NCI-H748 (cell line): ENCODE results near the gene PCDH19.

Experiments
- DNase-seq: peaks from one replicate; lab custom pipeline; 2025; ENCODE audit not compliant: unreplicated experiment; lab: John Stamatoyannopoulos, UW

The PCDH19 gene

DNA sequence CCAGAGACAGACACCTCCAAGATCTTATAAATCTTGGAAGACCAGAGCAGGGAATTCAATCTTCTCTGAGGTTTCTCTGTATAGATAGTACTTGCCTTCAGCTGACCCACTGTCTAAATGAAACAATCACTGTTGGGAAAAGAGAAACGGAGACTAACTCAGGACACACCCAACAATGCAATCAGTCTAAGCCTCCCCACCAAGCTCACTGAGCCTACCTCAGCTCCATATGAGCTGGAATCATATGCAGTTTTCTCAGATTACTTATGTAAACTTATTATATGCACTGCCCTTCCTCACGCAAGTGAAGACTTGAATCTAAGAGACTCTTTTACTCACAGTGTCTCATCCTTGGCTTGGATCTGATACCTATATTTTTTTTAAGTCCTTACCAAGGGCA is 110.5 kb downstream of the PCDH19 start:
- DNase-seq, result no peak

DNA sequence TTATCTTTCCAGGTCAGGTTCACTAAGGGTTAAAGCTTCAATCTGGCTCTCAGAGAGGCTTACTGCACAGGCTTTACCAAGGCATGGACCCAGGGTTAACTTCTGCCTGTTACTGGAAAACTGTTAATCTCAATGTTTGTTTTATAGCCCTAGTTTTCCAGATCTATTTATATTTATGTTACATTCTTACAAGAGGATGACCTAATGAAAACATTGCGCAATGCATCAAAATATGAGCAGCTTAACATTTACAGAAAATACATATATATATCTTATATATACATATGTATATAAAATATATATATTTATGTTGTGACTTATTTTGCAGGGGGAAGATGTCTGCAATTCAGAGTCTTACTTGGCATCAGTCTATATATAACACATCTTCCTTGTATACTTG is 112.3 kb downstream of the PCDH19 start:
- DNase-seq, result no peak

DNA sequence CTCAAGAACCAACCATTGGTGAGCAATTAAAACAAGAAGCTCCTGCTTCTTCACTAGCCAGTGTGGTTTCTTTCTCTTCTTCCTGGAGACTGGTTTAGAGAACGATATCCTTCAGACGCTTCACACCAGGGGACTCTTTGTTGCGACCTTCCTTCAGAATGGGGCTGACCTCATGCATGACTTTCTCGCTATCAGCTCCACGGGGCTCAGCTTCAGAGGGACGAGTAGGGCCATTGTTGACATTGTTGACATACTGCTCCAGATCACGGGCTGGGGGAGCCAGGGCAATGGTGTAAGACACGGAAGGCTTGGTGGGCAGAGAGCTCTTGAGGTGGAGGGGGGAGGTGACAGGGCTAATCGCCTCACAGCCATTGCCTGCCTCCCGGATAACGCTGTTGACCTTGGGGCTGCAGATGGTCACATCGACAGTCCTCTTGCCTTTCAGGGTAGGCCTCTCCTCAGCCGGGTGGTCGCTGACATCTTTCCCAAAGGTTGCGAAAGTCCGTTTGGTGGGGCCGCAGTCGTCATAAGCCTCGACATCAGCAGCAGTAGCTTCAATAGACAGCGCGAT is 113.8 kb downstream of the PCDH19 start:
- peak; percentile 31 for DNase-seq

DNA sequence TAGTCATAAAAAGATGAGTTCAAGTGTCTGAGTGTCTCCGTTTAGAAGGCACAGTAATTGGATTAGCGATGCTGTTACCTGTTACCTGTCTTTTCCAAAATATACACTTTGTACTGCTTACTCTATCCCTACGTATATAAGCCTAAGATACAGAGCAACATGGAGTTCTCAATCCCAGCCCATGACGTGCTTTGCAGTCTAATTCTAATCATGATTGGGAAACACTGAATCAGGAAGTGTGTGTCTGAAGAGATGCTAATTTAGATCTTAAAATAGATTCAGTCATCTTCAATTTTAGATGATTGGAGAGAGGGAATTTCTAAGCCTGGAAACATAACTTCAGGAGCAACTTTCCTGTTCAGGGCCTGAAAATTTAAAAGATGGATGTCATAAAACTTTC is 115.1 kb downstream of the PCDH19 start:
- no peak for DNase-seq

DNA sequence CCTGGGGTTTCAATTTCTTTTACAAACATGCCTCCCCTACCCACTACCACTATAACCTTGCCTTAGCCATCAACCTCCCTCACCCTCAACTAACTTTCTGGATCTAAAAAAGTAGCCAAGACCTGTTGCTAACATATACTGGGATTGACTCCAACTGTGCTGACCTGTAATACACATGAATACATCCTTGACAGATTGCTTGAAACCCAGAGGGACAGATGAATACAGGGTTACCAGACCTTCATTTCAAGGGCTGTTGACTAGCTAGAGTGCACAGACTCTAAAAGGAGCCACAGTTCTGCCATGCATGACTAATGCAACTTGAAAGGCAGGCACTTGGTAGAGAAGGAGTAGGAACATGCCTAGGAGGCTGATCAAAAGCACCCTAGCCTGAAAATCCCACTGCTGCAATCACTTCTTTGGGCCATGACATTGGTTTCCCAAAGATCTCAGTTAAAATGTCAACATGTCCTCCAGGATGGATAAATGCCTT is 121.0 kb downstream of the PCDH19 start:
- DNase-seq, result no peak

DNA sequence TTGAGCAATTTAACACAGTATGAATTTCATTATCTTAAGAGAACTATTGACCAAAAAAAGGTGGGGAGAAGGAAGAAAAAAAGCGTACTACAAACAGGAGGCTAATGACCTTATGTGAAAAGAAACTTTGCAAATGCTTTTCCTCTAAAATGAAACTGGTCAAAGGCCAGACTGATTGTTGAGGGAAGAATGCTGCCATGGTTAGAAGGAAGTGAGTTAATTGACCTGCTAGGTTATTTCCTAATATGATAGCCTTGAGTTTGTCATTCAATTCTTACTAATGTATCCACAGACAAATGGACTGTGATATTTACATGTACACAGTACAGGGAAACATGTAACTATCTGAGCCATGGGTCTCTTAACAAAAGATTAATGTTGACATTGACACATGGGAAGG is 132.8 kb downstream of the PCDH19 start:
- DNase-seq, result no peak

DNA sequence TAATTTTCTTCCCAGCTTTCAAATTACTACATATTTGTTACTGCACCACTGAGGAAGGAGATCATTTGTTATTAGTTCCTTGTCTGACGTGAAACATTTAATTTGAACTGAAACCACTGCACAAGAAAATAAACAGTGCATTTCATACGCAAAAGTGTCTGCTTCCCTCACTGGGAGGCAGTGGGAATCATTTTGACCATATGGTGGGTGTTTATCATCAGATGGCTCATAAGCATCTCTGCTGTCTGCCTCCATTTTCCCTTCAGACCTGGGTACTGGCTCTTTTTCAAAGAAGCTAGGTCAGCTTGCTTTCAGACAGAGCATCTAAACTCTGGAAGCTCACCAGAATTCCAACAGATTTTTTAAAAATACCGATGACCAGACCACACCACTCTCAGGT is 135.2 kb downstream of the PCDH19 start:
- DNase-seq, result no peak

DNA sequence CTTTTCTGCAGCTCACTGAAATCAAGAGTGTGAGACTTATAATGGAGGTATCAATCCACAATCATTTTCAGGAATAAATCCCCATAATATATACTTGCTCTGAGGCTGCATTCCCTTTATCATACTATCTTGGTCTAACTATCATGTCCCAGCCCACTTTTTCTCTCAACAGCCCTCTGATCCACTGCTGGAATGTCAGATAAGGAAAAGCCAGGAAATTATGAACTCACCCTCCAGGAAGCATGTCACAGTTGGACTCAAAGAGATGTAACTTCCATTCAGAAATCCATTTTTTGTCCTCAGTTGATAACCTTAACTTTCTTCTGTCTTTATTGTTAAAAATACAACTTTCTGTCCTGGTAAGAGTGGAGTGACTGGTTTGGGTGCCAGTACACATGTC is 144.9 kb downstream of the PCDH19 start:
- DNase-seq, result no peak

DNA sequence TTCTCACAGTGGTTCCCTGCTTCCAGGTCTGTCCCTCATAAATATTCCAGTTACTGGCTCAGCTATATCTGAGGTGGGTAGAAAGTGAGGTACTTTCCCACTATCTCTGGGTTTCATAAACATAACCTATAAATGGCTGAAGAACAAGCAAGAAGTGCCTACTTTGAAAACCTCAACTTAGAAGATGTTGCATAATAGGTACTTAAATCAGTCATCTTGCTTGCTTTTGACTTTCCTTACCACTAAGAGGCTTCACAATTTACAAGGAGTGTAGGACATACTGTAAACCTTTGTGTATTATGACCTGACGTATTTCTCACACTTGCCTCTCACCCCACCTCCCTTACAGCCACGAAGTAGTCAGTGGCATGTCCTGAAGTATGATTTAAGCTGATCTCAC is 145.9 kb downstream of the PCDH19 start:
- DNase-seq, result no peak

DNA sequence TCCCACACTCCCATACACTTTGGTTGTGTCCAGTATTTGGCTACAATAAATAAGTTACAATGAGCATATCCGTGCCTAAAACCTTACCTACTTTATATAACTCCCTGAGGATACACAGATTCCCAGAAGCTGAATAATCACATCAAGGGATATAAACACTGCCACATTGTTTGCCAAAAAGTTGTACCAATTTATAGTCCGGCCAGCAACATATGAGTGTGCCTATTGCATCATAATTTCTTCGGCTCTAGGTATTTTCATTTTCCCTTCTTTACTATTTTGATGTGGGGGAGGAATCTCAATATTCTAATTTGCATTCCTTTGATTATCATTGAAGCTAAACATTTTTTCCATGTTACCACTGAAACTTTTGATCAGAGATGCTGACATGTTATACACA is 146.4 kb downstream of the PCDH19 start:
- no peak for DNase-seq

DNA sequence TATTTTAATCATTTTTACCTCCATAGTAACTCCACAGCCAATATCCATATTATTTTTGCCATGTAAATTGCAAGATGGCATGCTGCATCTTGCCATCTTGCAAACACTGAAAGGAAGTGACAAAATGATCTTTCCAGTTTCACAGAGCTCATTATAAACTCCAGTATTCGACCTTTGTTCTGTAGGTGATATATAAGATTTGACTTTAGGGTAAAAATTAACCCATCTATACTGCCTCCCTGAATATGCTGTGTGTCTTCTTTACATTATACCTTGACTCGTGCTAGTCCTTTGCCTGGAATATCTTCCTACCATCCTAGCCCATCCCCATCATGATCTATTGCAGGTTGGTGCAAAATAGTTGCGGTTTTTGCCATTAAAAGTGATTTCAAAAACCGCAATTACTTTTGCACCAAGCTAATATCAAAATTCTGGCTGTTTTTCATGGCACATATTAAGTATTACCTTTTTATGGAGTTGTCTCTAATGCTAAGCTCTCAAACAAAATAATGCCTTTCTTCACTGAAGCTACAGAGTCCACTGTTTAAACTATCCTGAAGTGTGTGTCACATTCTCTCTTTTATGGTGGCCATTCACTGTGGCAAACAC is 161.1 kb downstream of the PCDH19 start:
- DNase-seq, result no peak

DNA sequence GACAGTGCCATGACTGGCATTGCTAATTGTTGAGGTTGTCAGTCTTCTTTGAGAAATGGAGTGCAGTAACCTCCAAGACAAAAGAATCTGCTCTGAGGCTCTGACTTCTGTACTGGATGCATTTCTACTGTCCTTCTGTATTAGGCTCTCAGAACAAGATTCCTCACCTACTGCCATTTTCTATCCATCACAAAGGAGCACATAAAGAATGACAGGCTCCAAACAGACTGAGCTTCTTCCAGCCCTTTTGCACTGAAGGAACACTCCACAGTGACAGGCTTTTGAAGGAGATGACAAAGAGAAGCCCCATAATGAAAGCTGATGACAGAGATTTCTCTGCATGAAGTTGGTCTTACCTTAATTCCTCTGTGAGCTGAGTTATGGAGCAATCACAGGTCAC is 162.2 kb downstream of the PCDH19 start:
- no peak for DNase-seq

DNA sequence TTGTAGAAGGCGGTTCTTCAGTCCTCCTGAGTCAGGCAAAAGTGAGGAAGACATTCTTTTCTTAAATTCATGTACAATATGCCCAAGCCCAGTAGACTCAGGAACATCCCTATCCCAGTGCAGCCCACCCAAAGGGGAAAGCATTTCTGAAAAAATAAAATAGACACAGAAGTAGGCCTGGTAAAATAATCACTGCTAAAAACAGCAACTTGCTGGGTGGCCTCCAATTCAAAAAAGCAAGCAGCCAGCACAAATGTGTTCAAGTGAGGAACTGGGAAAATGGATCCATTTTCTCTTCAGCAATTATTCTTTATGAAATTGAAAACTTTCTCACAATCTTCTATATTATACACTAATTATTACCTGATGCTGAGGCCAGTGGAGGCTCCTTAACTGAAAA is 165.4 kb downstream of the PCDH19 start:
- DNase-seq, result no peak
